ENCODE results near the gene TUBA1B. TPM values are rescaled to one million over a fixed set of nuclear protein-coding genes. Genes with fewer than 3 reads are reported as not detected.

Gene TUBA1B
- total RNA-seq, 1 donor from 2014 or later: 440 TPM

GRCh38 chr12:49091056-49091835 lies 39.9 kb downstream of the TUBA1B start:
- intact Hi-C loops (cut with DNase I): no loop called here
- Histone ChIP-seq H3K36me3 (no peaks in the 10 kb centered on the region), H3K4me3 (no peak overlapping the region), H3K27ac (no peak overlapping the region), H3K4me1 (peaks cover 57% of the 10 kb centered on the region), H3K9me3 (no peaks in the 10 kb centered on the region), H3K27me3 (peaks cover 58% of the 10 kb centered on the region)
- TF ChIP-seq CTCF (IDR thresholded peaks at IDR 0.05): no peak
- DNase-seq: no peak
- no peak for ATAC-seq

- H3K4me1 ChIP-seq: peaks cover 57% of the 10 kb centered on the region
- peak; percentile 1 for ATAC-seq
Measured at GRCh38 chr12:49089821-49090773, 41.1 kb downstream of the TUBA1B start.

GRCh38 chr12:49088932-49089330 lies 42.3 kb downstream of the TUBA1B start:
- H3K27me3 ChIP-seq: peaks cover 50% of the 10 kb centered on the region

More at GRCh38 chr12:49089821-49090773, 41.1 kb downstream of the TUBA1B start:
- TF ChIP-seq CTCF (IDR thresholded peaks at IDR 0.05): peak; percentile 7
- intact Hi-C loops (cut with DNase I): no loop called here
- Histone ChIP-seq H3K9me3 (no peaks in the 10 kb centered on the region), H3K4me3 (peak overlapping the region; percentile 37), H3K27me3 (peaks cover 58% of the 10 kb centered on the region), H3K36me3 (no peaks in the 10 kb centered on the region), H3K27ac (no peak overlapping the region)
- peak; percentile 71 for DNase-seq

GRCh38 chr12:49088150-49088931 lies 42.9 kb downstream of the TUBA1B start:
- Histone ChIP-seq H3K27ac (no peak overlapping the region), H3K9me3 (no peaks in the 10 kb centered on the region), H3K27me3 (peaks cover 44% of the 10 kb centered on the region), H3K4me3 (no peak overlapping the region), H3K36me3 (no peaks in the 10 kb centered on the region), H3K4me1 (peaks cover 44% of the 10 kb centered on the region)
- DNase-seq (peak; percentile 81), ATAC-seq (peak; percentile 96)
- intact Hi-C loops (cut with DNase I): no loop called here
- peak; percentile 92 for TF ChIP-seq CTCF (IDR thresholded peaks at IDR 0.05)

More at GRCh38 chr12:49088932-49089330, 42.3 kb downstream of the TUBA1B start:
- Histone ChIP-seq H3K27ac (no peak overlapping the region), H3K4me3 (no peak overlapping the region), H3K36me3 (no peaks in the 10 kb centered on the region), H3K9me3 (no peaks in the 10 kb centered on the region), H3K4me1 (peaks cover 50% of the 10 kb centered on the region)
- no peak for TF ChIP-seq CTCF (IDR thresholded peaks at IDR 0.05)
- DNase-seq: no peak
- intact Hi-C loops (cut with DNase I): no loop called here
- ATAC-seq: no peak

- ATAC-seq (no peak), DNase-seq (no peak)
- Histone ChIP-seq H3K4me3 (no peak overlapping the region), H3K27me3 (peaks cover 24% of the 10 kb centered on the region), H3K27ac (no peak overlapping the region), H3K36me3 (no peaks in the 10 kb centered on the region), H3K4me1 (peaks cover 28% of the 10 kb centered on the region), H3K9me3 (no peaks in the 10 kb centered on the region)
- intact Hi-C loops (cut with DNase I): no loop called here
- TF ChIP-seq CTCF (IDR thresholded peaks at IDR 0.05): no peak
Measured at GRCh38 chr12:49086116-49086515, 45.1 kb downstream of the TUBA1B start.
